Forelimb muscle (tissue), 1 donor: ENCODE results near the gene STX7. TPM values are rescaled to one million over a fixed set of nuclear protein-coding genes. Genes with fewer than 3 reads are reported as not detected.
"Not testable (repeated sequence)": the region's sequence is repeated elsewhere in the genome, so short reads cannot be mapped to it uniquely, and the experiment has no call there.

Experiments
- DNase-seq: peaks from one replicate; pipeline ENCODE4 v3.0.0-alpha.2; 2013; ENCODE audit warnings: low read depth
- polyA plus RNA-seq: library from polyadenylated mRNA; unstranded; fragments of 120-200 nt; gene quantifications from one replicate; pipeline ENCODE4 v1.2.1, GENCODE V29; 2013; ENCODE audit not compliant: insufficient read length

The STX7 gene
- 34.9 TPM for polyA plus RNA-seq

GRCh38 chr6:132512638-132513632, at the start of gene STX7:
Gene STX7 (minus strand): TSS chr6:132513116. CDS start chr6:132503530, 9,586 bp downstream.
- peak; percentile 61 for DNase-seq

- DNase-seq, result not testable (repeated sequence)
Measured at GRCh38 chr6:132560087-132560486, 47.2 kb upstream of the STX7 start.

- no peak for DNase-seq
Measured at GRCh38 chr6:132552372-132552771, 39.5 kb upstream of the STX7 start, which contains the start of gene TAAR8. Gene TAAR8 (plus strand): TSS chr6:132552672. CDS start chr6:132552693, 21 bp downstream.

GRCh38 chr6:132551214-132551613, 38.3 kb upstream of the STX7 start:
- no peak for DNase-seq

- DNase-seq, result no peak
Measured at GRCh38 chr6:132548746-132549463, 36.0 kb upstream of the STX7 start.

- DNase-seq, result no peak
Measured at GRCh38 chr6:132544826-132545225, 31.9 kb upstream of the STX7 start.

- DNase-seq, result no peak
Measured at GRCh38 chr6:132537977-132538376, 25.1 kb upstream of the STX7 start, which contains the start of gene TAAR9. Gene TAAR9 (plus strand): TSS chr6:132538277. CDS start chr6:132538290, 13 bp downstream.

GRCh38 chr6:132537145-132537544, 24.2 kb upstream of the STX7 start:
- DNase-seq, result no peak

GRCh38 chr6:132534546-132534945, 21.6 kb upstream of the STX7 start:
- not testable (repeated sequence) for DNase-seq

- DNase-seq, result no peak
Measured at GRCh38 chr6:132530293-132530974, 17.5 kb upstream of the STX7 start.

- DNase-seq, result no peak
Measured at GRCh38 chr6:132527791-132528190, 14.9 kb upstream of the STX7 start.

GRCh38 chr6:132526461-132526860, 13.5 kb upstream of the STX7 start:
- DNase-seq, result no peak

GRCh38 chr6:132525866-132526265, 12.9 kb upstream of the STX7 start:
- no peak for DNase-seq

- no peak for DNase-seq
Measured at GRCh38 chr6:132524646-132525045, 11.7 kb upstream of the STX7 start.

- DNase-seq, result no peak
Measured at GRCh38 chr6:132520953-132521352, 8.0 kb upstream of the STX7 start.

- no peak for DNase-seq
Measured at GRCh38 chr6:132515386-132515785, 2.5 kb upstream of the STX7 start.

- DNase-seq, result no peak
Measured at GRCh38 chr6:132513831-132514545, 1.1 kb upstream of the STX7 start.

GRCh38 chr6:132512342-132512637, 626 bp downstream of the STX7 start:
- no peak for DNase-seq

- no peak for DNase-seq
Measured at GRCh38 chr6:132511831-132512220, 1.1 kb downstream of the STX7 start.

GRCh38 chr6:132511210-132511830, 1.6 kb downstream of the STX7 start:
- DNase-seq, result no peak
